Glomerular endothelial cell (primary cell): ENCODE results near the gene UBXN10. TPM values are rescaled to one million over a fixed set of nuclear protein-coding genes. Genes with fewer than 3 reads are reported as not detected.

ENCODE experiments used
- DNase-seq: peaks from one replicate; pipeline ENCODE4 v3.0.0-alpha.2; 2011; ENCODE audit warnings: low read depth, low spot score; ENCODE audit errors: extremely low read depth
- total RNA-seq: library from RNA; depleted of rRNA; stranded (reverse); fragments of >200 nt; gene quantifications from 2 replicates; pipeline ENCODE4 v1.2.3, GENCODE V29; 2015

UBXN10 gene
- total RNA-seq, 1 donor from 2014 or later, result 0.06 TPM

GRCh38 chr1:20233394-20233793 lies 47.5 kb downstream of the UBXN10 start:
- DNase-seq, result no peak

- no peak for DNase-seq
Measured at GRCh38 chr1:20233866-20234265, 48.0 kb downstream of the UBXN10 start.

- no peak for DNase-seq
Measured at GRCh38 chr1:20234788-20235535, 49.1 kb downstream of the UBXN10 start.

- no peak for DNase-seq
Measured at GRCh38 chr1:20237646-20238045, 51.8 kb downstream of the UBXN10 start.

GRCh38 chr1:20240012-20240411 lies 54.1 kb downstream of the UBXN10 start:
- no peak for DNase-seq

GRCh38 chr1:20242890-20243479 lies 57.1 kb downstream of the UBXN10 start:
- no peak for DNase-seq

Other genes with a start within 250 kb of the UBXN10 start
- gene PLA2G2A, start 206.5 kb upstream of the UBXN10 start, total RNA-seq, result not detected in 2 replicates
- 0.70 TPM in 1 of 2 replicates, not detected in the other for gene PLA2G5, start 115.9 kb upstream of the UBXN10 start, total RNA-seq
- not detected in 2 replicates for gene PLA2G2D, start 66.6 kb upstream of the UBXN10 start, total RNA-seq
- not detected in 2 replicates for gene PLA2G2F, start 46.8 kb upstream of the UBXN10 start, total RNA-seq
- gene PLA2G2C, start 422 bp downstream of the UBXN10 start, total RNA-seq, result not detected in 2 replicates
- gene VWA5B1, start 104.8 kb downstream of the UBXN10 start, total RNA-seq, result not detected in 2 replicates